GM18511 (cell line): ENCODE results near the gene DMBX1.

Source experiments
- ATAC-seq: cut with Tn5 transposase; IDR thresholded peaks from one replicate; pipeline ENCODE4 v1.9.1; 2021; ENCODE audit warnings: mild to moderate bottlenecking, moderate library complexity; ENCODE audit not compliant: unreplicated experiment

DMBX1 gene

DNA sequence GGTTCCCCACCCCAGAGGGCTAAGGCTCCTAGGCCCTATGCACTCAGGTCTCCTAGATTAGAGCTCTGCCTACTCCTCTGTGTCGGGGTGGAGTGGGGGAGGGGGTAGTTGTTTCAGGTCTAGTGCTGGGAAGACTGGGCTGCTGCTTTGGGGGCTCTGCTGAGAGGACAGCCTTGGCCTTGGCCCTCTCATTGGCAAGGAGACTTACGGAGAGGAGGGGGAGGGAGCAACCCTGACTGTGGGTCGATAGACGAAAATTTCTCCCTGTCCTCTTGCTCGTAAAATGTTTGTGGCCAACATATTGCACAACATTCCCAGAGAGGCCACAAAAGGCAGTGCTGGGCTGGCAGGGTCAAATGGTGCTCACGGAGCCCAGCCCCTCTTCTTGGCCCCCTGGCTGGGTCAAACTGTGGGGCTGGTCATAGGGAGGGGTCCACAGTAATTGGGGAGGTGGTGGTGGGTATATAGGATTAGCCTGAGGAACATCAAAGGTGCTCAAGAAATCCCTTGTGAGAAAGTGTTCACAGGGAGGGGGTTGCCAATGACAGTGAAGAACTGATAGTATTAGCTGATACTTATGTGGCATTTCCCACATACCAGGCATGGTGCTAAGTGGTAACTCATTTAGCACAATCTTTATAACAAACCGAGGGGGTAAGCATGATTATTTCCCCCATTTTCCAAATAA, 8.5 kb upstream of the DMBX1 start:
- ATAC-seq, result no peak

DNA sequence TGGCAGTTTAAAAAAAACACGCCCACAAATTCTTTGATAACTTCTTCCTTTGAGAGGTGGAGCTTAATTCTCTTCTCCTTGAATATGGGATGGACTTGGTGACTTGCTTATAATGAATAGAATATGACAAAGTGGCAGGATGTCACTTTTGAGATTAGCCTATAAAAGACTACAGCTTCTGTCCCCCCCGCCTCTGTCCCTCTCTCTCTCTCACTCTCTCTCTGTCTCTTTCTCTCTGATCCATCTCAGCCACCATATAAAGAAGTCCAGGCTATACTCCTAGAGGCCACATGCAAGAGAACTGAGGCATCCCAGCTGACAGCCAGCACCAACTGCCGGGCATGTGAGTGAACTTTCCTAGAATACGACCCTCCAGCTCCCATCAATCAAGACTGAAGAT, 7.7 kb upstream of the DMBX1 start:
- ATAC-seq, result no peak

DNA sequence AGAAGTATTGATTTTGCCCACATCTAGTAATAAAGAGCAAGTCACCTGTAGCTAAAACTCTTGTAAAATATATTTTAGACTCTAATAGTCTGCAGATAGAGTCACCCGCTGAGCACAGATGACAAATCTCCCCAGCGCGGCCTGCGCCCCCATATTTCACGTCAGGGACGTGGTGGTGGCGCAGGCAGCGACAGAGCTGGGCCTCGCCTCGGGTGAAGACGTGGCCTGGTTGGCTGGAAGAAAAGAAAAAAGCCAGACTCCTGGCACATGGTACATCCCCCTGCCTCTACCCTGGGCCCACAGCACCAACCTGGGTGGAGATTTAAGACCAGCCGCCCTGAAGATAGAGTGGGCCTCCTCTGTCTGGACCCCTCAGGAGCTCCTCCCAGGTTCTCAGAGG, 6.0 kb upstream of the DMBX1 start:
- ATAC-seq, result no peak

DNA sequence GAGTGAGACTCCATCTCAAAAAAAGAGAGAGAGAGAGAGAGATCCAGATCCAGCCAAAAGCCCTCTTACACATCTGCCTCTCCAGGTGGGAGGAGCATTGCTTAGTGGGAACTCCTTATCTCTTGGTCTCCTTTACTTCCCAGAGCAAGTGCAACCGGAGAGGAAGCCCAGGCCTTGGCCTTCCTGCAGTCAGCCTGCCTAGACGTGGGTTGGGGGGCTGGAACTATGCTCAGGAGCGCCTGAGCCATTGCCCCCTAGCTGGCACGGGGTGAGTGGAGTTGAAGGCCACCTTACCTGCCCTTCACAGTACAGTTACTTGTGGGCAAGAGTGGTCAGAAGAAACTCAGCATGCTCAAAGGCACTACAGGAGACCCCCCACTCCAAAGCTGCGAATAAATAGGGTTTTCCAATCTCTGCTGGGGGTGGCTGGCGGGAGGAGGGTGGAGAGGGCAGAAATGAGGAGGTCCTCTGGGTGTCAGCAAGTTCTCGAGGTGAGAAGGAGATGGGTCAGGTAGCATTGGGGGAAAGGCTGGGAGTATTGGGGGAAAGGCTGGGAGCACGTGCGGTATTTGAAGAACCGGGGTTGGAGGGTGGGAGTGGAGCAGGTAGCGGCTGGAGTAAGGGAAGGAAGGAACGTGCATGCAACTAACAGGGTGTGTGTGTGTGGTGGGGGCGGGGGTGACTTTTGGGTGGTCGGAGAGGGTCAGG, 4.7 kb upstream of the DMBX1 start:
- no peak for ATAC-seq

DNA sequence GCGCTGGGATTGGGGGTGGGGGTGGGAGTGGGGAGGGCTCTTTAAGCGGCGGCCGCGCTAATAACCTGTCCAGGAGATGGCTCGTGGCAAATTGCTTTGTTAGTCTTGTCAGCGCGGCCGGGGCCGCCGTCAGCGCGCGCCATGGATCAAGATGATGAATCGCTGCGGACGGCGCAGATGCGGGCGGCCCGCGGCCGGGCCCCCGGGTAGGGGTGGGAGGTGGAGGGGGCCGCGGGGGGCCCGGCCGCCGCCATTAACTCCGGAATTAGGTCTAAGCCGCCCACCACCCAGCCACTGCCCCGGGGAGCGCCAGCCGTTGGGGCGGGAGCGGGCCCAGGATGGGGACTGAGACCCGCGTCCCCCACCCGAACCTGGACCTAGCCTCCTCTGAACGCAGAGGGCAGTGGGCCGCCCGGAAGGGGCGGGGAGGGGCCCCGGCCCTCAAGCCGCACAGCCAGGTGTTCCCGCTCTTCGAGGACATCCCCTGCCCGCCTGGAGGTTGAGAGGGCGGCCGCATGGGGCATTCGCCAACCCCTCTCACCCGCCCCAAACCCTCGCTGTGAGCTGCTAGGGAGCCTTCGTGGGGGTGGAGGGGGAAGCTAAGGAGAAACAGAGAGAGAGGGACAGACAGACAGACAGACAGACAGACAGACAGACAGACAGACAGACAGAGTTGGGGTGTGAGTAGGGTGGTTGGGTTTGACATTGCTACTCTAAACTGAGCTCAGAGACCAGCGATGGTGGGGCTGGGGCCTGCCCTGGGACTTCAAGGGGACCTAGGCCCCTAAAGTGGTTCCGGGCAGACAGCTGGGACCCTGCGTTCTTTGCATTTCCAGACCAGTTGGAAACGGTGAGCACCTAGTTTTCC, 3.8 kb upstream of the DMBX1 start:
- no peak for ATAC-seq

DNA sequence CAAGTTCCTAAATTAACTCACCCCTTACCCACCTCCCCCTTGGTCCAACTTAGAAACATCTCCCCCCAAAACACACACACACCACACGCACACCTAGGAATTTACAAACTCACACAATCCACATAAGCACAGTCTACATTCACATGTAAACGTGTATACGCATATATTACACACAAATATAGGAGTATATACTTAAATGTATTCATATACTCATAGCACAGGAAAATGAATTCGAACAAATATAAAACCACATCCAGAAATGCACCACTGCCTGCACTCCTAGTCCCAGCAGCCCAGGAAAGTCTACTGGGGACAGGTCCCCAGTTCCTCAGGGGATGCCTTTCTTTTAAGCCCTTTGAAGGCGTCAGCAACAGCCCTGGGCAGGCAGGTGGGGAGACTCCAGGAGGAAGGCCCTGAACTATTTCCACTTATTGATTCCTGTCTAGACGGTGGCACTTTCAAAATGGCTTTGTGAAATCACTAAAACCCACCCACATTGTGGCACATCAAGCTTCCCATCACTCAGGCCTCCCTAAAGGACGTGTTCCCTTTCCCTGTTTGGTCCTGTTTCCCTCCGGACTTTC, 3.1 kb upstream of the DMBX1 start:
- ATAC-seq, result no peak

DNA sequence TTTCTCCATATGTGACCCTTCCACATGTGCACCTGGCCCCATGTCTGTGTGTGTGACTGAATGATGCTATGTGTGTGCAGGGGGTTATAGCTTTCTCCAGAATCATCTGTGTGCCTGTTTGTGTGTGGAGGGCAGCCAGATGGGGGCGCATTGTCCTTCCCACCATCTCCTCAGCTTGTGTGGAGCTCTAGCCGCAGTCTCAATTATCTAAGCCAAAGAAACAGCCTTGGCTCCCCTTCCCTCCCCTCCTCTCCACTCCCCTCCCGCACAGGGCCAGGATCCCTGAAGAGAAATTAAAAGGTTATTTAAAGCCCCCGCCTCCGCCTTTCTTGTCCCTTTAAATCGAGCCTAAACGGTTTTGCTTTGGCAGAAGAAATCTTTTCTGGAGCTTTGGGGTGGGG, 1.8 kb upstream of the DMBX1 start:
- ATAC-seq, result no peak

DNA sequence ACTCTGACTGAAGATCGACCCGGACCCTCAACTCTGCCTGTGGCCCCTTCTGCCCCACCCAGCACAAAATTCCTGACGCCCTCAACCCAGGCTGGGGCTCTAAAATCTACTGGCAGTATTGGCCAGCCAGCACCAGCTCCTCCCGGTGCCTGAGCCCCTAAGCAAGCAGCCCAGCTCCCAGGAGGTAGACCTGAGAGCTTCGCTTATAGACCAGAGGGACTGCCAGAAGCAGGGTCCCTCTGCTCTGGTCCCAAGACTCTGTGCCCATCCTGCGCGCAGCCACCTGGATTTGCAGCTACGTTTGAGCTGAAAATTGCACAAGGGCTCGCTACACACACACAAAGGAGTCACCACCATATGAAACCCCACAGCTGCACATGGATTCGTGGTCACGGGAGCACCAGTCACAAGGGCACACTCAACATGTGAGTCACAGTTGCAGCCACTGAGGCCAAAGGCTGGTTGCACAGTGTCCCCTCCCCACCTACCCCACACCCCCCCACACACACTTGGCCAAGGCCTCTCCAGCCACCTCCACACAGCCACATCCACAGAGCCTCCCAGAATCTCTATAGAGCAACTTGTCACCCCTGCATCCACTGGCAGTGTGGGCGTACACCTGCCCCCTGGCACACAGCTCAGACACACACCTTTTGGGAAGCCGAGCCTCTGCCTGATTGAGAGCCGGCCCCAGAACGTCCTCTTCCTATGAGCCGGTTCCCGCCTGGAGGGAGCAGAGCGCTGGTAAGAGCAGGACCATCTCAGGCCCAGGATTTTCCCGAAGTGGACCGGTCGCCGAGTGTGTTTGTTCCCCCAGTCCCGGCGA, 1.1 kb upstream of the DMBX1 start:
- no peak for ATAC-seq

DNA sequence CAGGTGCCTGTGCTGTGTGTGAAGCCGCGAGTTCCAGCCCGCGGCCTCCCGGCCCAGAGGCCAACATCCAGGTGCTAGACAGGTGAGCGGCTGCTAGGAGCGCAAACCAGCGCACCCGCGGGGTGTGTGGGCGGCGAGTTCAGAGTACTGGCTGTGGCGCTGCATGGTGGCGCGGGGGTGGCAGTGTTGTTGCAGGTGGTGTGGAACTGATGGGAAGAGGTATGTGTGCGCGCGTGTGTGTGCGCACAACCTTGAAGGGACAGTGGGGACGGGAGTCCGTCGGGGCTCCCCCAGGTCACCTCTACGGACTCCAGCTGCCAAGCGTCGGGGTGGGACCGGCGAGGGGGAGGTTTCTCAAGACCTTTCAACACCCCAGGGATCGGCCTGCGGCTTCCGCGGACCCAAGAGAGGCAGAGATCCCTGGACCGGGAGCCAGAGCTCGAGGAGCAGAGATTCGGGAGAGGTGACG, 433 bp upstream of the DMBX1 start:
- ATAC-seq, result no peak

DNA sequence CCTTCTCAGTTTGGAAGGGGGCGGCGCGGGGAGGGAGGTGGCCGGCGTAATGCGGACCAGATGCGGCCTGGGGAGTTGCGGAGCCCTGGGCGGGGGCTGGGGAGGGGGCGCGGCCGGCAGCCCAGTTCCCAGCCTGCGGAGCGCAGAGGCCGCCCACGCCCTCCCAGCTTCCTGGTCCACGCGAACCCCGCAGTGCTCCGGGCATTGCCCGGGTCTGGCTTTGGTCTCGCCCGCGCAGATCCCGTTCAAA, 695 bp downstream of the DMBX1 start:
- ATAC-seq, result no peak

DNA sequence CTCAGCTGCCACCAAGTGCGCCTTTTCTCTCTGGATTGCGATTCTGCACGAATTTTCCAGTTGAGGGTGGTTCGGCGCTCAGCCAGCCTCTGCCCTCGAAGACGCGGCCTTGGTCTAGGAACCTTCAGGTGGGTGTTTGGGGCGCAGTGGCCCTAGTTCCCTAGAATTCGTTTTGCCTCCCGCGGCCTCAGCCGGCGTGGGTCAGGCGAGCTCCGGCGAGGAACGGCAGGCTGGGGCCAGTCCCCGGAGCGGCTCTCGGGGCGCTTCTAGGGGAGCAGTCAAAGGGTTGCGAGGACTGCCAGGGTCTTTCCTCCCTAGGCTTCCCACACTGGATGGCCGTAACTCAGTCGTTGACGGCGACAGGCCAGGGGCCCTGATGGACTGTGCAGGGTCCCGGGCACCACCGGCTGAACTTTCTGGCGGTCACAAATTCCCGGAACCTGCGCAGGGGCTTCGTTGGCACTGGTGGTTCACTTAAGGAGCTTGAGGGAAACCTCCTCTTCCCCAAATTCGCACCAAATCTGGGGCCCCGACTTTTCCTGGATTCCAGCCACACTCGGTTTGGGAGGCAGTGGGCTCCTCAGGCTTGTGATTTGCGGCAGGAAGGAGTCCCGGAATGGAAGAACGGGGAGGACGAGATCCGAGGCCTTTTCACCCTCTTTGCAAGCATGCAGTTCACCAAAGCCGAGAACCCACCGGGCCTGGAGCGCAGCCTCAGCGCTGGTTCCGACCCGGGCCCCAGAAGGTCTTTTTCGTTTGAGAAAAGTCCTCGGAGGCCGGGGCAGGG, 1.2 kb downstream of the DMBX1 start:
- no peak for ATAC-seq

DNA sequence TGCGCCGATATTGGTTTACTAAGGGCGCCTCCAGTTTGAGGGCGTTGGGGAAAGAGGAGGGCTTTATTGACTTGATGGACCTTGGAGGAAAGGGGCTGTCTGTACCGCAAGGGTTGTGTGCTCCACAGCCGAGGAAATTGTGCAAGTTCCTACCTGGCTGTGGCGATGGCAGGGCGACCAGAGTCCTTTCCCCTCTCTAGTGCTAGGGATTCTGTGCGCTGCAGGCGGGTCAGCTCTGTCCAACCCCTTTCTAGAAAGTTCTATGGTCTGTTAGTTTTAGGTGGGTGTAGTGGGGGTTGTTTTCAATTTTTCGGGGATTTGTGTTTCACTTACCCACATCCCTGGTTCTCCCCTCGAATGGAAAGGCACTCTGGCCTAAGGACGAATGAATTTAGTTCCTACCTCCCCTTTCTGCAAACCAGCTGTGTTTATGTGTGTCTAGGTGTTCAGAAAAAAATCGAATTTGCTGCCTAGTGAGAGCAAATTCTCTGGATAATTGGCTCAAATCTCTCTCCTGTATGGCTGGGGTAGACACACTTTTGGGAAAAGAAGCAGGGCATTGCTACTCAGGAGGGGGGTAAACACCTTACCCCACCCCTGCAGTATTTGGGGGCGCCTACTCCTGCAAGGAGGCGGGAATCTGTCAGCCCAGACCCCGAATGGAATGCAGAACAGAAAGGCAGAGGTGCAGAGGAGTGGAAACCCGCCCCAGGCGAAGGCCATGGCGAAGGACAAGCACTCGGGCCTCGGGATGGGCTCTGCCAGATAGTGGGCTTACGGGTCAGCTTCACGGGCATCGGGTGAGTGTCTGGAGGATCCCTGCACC, 2.0 kb downstream of the DMBX1 start:
- no peak for ATAC-seq

DNA sequence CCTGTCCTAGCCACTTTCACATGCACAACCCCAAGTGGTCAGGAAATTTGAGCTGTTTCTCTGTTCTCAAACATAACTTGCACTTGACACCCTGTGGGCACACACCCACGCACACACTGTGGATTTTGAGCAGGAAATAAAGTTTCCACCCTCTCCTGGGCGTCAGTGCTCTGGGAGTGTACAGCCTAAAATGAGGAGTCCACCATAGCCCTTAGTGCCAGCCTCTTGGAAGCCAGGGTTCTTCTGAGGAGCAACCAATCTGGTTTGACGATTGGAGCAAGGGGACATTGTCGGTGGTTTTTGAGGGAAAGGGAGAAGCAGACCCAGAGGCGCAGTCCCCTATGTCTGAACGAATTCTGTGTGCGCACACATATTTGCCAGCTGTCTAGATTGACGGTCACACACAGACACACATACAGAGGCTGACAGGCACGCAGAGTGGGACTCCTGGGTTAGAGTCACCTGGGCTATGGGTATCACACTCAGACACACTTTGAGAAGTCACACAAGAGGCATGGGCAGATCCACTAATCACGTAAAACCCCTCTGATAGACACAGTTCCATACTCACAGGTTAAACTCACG, 2.7 kb downstream of the DMBX1 start:
- no peak for ATAC-seq

DNA sequence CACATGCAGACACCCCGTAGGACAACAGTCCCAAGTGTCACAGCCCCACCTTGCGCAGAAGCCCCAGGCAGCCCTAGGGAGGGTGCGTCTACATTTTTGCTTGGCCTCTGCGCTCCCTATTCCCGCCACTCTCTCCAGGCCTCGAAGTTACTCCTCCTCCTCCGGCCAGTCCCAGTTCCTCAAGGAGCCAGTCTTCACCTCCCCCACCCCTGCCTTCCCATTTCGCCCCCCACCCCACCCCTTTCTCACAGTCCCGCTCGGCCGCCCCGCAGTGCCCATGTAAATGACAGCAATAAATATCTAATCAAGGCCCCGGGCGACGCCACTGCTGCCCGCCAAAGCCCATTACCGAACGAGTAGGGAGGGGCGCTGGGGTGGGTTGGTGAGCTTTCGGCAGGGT, 3.2 kb downstream of the DMBX1 start:
- no peak for ATAC-seq

DNA sequence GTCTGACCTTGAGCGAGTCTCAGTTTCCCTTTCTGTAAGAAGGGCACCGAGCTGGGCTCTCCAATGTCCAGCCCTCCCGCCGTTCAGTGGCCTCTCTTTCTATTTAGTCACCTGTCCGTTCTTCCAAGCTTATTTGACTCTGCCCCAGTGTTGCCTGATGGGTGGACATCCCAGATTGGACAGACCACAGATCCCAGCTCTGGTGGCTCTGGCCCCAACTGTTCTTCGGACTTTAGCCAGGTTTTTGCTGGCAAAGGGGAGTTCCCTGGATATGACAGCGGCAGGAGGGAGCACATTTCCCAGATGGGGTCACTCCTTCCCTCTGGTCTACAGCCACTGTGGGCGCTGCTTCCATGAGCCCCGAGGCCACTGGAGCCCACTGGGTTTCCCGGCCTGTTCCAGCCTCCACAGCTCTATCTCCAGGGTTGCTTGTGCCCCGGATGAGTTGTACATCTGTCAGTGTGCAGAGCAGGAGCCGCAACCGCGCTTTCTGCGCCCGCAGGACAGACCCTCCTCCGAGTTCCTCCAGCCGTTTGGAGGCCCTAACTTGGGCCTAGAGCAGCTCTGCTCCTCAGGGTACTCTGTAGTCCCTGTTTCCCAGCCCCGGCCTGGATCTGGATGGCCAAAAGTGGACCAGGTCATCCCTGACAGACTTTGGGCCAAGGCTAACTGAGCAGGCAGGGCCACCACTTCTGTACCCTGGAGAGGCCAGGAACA, 3.8 kb downstream of the DMBX1 start:
- ATAC-seq, result no peak

DNA sequence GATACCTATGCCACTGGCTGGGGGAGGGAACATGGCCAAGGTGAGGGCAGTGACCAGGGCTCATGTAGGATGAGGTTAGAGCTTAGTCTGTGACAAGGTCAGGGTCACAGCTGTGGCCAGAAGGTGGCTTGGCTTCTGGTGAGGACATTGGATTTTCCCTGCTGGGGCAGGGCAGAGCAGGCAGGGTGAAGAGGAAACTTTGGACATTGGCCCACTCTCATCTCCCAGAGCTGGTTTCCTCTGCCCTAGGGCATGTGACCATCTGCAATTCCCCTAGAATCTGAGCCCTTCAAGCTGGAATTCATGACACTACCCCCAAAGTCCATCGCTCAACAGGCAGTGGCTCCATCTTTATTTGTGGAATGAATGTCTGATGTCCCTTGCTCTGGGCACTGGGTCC, 5.3 kb downstream of the DMBX1 start:
- no peak for ATAC-seq

DNA sequence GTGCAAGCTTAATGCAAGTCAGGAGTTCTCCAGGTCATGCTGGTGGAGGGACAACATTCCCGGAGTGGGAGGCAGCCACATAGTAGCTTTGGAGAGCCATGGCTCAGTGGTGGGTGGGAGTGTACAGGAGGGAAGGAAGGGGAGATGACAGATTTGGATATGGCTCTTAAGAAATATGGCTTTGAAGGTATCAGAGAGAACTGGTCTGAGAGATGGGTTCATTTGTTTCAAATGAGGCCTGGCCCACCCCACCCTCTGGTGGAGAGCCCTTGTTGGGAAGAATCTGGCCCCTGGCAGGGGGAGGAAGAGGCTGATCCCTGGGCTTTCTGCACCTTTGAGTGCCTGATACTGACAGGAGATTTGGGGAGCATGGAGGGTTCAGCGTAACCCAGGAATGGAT, 6.1 kb downstream of the DMBX1 start:
- ATAC-seq, result no peak

DNA sequence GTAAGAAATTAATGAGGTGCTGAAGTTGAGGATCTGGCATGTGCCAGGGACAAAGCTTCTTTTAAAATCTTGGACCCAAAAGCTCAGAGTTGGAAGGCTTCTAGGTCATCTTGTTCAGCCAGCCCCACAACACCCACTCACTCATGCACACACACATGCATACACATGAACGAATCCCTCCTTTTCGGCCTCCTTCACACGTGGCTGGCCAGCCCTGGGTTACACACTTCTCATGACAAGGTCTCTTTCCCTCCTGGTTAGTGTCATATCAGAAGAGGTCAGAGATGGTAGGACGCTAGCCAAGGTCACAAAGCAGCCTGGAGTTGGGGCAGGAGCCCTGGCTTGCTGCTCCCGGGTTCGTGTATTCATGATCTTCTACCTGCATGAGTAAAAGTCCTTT, 6.9 kb downstream of the DMBX1 start:
- ATAC-seq, result no peak
